Esophagus squamous epithelium (tissue), 4 donors: ENCODE results near the gene DRAM2.

Experiments
- CTCF ChIP-seq, 6 experiments: fragments of 450-650 bp in 4 of 6; fragments of 200-600 bp in 2 of 6; sonication (generic) in 2 of 6; IDR thresholded peaks; one replicate each; pipeline ENCODE4 v1.5.1; 2016 to 2019; ENCODE audit warnings: antibody characterized with exemption in 6 of 6, mild to moderate bottlenecking in 4 of 6, moderate library complexity in 4 of 6
- POLR2A ChIP-seq, 4 donors: fragments of 450-650 bp; IDR thresholded peaks; one replicate each; pipeline ENCODE4 v1.6.1; 2017; ENCODE audit warnings: antibody characterized with exemption in 4 of 4, mild to moderate bottlenecking in 4 of 4, moderate library complexity in 3 of 4

- no peak for TF ChIP-seq POLR2A (IDR thresholded peaks at IDR 0.05)
- no peak for TF ChIP-seq CTCF (IDR thresholded peaks at IDR 0.05)
Observed at GRCh38 chr1:111104981-111105380, 34.9 kb downstream of the DRAM2 start.
